Raji (cell line): ENCODE results near the gene CENPP.

ENCODE experiments used
- POLR2A ChIP-seq: IDR thresholded peaks from 2 replicates; pipeline ENCODE4 v1.6.1; 2011; ENCODE audit warnings: low read depth, low read length, control low read depth; ENCODE audit not compliant: insufficient read depth

Gene CENPP

GRCh38 chr9:92422611-92423338, 97.0 kb downstream of the CENPP start:
- TF ChIP-seq POLR2A = no peak

- TF ChIP-seq POLR2A = no peak
Observed at GRCh38 chr9:92423612-92424011, 97.9 kb downstream of the CENPP start.

- no peak for TF ChIP-seq POLR2A
Observed at GRCh38 chr9:92424340-92424739, 98.6 kb downstream of the CENPP start, which contains the start of gene OMD. TSS of gene OMD (minus strand) at chr9:92424471. CDS start at chr9:92417558, 6,913 bp downstream.

GRCh38 chr9:92425474-92425873, 99.7 kb downstream of the CENPP start:
- no peak for TF ChIP-seq POLR2A

GRCh38 chr9:92426501-92427145, 100.9 kb downstream of the CENPP start:
- TF ChIP-seq POLR2A = no peak

GRCh38 chr9:92429836-92430235, 104.1 kb downstream of the CENPP start:
- TF ChIP-seq POLR2A = no peak

- TF ChIP-seq POLR2A = no peak
Observed at GRCh38 chr9:92432350-92432749, 106.6 kb downstream of the CENPP start.

GRCh38 chr9:92432972-92433548, 107.3 kb downstream of the CENPP start:
- TF ChIP-seq POLR2A = no peak

- TF ChIP-seq POLR2A = no peak
Observed at GRCh38 chr9:92435263-92435662, 109.5 kb downstream of the CENPP start.

- no peak for TF ChIP-seq POLR2A
Observed at GRCh38 chr9:92438900-92439526, 113.3 kb downstream of the CENPP start.

- TF ChIP-seq POLR2A = no peak
Observed at GRCh38 chr9:92439921-92440750, 114.4 kb downstream of the CENPP start.

GRCh38 chr9:92440751-92441046, 114.9 kb downstream of the CENPP start:
- no peak for TF ChIP-seq POLR2A

GRCh38 chr9:92444841-92445240, 119.1 kb downstream of the CENPP start:
- no peak for TF ChIP-seq POLR2A

GRCh38 chr9:92446536-92446935, 120.8 kb downstream of the CENPP start:
- no peak for TF ChIP-seq POLR2A

GRCh38 chr9:92455217-92455616, 129.5 kb downstream of the CENPP start:
- TF ChIP-seq POLR2A = no peak
